Urothelium cell line (cell line): ENCODE results near the gene DACH2.

Experiments
- DNase-seq: peaks from one replicate; pipeline ENCODE4 v3.0.0; 2011; ENCODE audit warnings: low spot score, mixed read lengths
- FAIRE-seq: peaks from 2 replicates; lab custom pipeline; 2011; peaks lifted over from hg19 to GRCh38; lab: Jason Lieb, UNC

The DACH2 gene

GRCh38 chrX:86295293-86295692 is 147.0 kb downstream of the DACH2 start:
- DNase-seq (peak; percentile 5), FAIRE-seq (no peak)

- FAIRE-seq (no peak), DNase-seq (peak; percentile 4)
These were observed 174.7 kb downstream of the DACH2 start for GRCh38 chrX:86322913-86323312.

DNA sequence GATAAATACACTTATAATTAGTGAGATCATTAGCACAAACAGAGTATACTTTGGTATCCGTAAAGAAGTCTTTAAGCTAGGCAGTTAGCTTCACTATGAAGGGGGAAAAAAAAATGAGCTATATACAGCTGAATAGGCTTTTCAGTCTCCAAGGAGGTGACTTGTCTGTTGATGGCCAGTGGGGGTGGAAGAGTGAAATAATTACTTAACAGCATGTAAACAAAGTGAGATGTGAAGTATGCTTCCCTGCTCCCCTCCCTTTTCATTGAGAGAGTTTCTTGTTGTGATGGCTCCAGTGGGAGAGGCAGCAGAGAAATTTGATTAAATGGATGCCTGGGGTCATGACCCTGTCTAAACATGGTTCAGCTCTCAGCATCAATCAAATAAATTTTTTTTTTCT is 180.9 kb downstream of the DACH2 start:
- DNase-seq: no peak
- FAIRE-seq: no peak

DNA sequence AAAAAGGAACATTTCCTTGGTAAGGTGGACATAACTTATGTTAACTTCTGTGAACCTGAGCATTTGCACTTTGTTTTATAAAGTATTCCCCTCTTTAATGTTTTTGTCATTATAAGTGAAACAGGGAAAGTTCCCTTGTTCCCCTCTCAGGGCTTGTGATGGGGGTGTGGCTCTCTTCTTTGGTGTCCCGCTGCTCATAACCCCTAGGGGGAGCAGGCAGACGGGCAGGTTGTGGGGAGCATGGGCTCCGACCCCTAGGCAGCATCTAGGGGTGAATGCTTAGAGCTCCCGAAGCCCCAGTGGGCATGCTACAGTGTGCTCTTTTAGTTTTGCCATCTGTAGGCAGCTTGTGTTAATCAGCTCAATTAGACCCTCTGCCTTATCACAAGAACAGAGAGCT is 200.4 kb downstream of the DACH2 start:
- FAIRE-seq: no peak

GRCh38 chrX:86349115-86349514 is 200.9 kb downstream of the DACH2 start:
- DNase-seq (no peak), FAIRE-seq (no peak)

More for the DNA sequence above, 200.4 kb downstream of the DACH2 start:
- DNase-seq: no peak

GRCh38 chrX:86369847-86370630 is 221.8 kb downstream of the DACH2 start:
- DNase-seq: no peak
- FAIRE-seq: no peak

- FAIRE-seq (no peak), DNase-seq (no peak)
These were observed 222.7 kb downstream of the DACH2 start for GRCh38 chrX:86370927-86371326.

DNA sequence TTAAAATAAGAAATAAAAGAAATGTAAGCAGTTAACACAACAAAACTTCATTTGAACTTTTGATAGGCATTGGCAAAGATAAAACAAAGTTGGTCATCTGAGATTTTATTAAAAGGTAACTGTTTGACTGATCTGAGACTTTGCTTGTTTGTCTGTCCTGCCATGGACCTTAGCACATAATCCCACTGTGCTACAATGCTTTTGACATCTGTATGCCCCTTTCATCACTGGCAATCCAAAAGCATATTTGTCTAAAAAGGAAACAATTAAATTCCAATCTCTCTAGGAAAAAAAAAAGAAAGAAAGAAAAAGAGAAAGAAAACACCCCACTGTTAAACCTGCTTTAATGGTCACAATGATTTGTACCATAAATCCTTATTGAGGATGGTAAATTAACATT is 231.0 kb downstream of the DACH2 start:
- FAIRE-seq: no peak
- no peak for DNase-seq

DNA sequence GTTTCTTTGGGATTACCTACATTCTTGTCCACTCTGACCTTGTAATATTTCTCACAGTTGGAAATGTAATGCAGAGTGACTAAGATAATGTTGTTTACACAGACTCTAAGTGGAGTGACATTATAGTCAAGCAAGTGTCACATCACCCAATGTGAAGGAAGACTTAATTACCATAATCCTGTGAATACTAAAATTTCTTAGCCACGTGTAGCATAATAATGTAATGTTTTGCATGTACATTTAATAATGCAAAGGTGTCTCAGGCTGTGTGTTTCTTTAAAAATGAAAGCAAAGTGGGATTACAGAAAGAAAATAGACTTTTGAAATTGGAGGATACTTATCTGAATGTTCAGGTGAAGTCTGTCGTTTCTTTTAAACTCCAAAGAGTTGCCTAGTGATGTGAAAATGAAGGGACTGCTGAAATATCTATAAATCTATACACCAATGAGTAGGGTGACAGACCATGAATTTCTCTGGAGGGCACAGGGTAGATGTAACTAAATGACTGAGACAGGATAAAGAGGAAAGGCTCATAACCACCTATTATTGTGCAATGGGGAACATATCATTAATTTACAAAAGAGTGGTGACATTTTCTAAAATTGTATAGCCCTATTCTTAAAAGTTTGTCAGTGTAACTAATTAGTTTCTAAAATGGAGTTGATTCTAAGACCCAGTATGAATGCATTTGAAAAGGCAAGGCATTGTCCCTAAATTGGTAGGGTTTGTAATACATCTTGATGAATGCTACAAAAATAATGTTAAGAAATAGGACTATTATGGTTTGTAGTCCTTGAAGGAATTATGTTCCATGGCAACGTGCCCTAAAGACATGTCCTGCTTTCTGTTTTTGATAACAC is 235.7 kb downstream of the DACH2 start:
- FAIRE-seq: no peak
- DNase-seq: no peak

DNA sequence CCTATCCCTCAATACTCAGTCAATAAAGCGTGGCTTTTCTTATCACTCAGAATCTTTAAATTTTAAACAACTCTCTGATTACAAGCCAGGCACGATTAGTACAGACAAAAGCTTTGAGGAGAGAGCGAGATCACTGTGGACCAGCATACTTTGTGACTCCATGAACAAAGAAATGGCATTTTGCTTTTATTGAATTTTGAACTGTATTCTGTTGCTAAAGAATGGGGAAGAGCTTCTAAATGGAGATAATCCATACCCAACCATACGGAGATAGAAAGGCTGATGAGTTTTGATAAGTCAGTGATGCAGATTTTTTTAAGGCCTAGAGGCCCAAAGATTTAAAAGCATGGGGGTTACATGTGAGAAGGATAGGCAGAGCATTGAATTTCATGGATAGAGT is 259.1 kb downstream of the DACH2 start:
- FAIRE-seq: no peak
- DNase-seq: no peak

DNA sequence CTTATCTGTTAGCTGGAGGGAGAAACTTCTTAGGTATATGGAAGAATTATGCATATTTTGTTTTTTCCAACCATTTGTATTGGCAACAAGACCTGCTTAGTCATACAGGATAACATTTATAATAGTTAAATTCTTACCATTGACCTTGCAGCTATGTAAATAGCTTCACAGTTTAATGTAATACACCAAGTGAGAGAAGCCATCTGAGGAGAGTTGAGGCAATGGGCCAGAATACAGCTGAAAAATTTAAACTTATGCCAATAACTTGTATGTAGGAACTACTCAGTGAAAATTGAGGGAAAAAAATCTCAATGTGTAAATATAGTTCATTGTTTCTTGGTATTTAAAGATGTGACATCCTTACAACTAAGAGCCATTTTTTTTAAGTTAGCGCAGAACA is 273.5 kb downstream of the DACH2 start:
- DNase-seq: no peak
- no peak for FAIRE-seq

DNA sequence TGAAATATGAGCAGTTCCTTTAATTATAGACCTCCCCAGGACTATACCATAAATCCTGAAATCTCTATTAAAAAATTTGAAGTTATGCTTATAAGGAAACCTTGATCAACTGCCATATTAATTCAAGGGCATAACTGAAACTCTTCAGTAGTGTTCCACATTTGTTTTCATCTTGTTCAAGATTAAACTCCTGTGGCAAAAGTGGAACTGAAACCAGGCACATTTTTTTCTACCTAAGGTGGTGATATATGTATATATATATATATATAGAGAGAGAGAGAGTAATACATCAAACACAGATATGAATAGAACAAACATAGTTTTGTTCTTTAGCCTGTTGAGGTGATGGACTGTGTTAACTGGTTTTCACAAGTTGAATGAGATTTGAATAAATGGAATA is 287.9 kb downstream of the DACH2 start:
- no peak for FAIRE-seq
- DNase-seq: no peak

GRCh38 chrX:86455495-86455894 is 307.2 kb downstream of the DACH2 start:
- no peak for FAIRE-seq
- DNase-seq: no peak

GRCh38 chrX:86460760-86461159 is 312.5 kb downstream of the DACH2 start:
- no peak for FAIRE-seq

GRCh38 chrX:86504297-86504696 is 356.0 kb downstream of the DACH2 start:
- FAIRE-seq: no peak
- no peak for DNase-seq

More at GRCh38 chrX:86460760-86461159, 312.5 kb downstream of the DACH2 start:
- DNase-seq: no peak

GRCh38 chrX:86507331-86507730 is 359.1 kb downstream of the DACH2 start:
- FAIRE-seq (no peak), DNase-seq (no peak)

GRCh38 chrX:86579777-86580176 is 431.5 kb downstream of the DACH2 start:
- no peak for FAIRE-seq
- no peak for DNase-seq

DNA sequence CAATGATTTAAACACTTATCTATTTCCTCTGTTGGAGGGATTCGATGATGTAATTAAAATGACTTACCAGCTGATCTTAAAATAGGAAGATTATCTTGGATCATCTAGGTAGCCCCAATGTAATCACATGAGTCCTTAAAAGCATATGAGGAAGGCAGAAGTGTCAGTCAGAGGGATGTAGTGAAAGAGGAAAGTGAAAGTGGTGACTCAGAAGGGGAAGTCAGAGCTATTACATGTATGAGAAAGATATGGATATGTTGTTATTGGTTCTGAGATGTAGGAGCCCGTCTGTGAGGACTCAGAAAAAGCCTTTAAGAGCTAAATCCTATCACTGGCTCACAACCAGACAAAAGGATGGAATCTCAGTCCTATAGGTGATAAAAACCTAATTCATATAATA is 456.4 kb downstream of the DACH2 start:
- FAIRE-seq: no peak

GRCh38 chrX:86696951-86697350 is 548.7 kb downstream of the DACH2 start:
- FAIRE-seq: no peak
- no peak for DNase-seq

More for the DNA sequence above, 456.4 kb downstream of the DACH2 start:
- DNase-seq: no peak

GRCh38 chrX:86711531-86712180 is 563.4 kb downstream of the DACH2 start:
- FAIRE-seq (no peak), DNase-seq (no peak)

DNA sequence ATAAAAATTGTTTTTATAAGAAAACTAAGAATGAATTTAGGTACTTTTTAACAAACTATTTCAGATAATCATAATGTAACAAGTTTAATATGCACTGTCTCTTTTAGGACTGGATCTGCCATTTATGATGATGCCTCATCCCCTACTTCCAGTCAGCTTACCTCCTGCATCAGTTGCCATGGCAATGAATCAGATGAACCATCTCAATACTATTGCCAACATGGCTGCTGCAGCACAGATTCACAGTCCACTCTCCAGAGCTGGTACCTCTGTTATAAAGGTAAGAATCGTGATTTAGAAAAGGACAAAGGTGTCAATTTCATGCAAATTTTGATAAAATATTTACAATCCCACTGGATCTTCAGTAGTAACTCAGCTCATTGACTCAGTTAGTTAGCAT is 566.2 kb downstream of the DACH2 start:
- DNase-seq (no peak), FAIRE-seq (no peak)
